ENCODE measurements around the gene OR1A2. TPM values are rescaled to one million over a fixed set of nuclear protein-coding genes. Genes with fewer than 3 reads are reported as not detected.

The OR1A2 gene
- not detected for total RNA-seq
- not detected for polyA plus RNA-seq (ENCODE audit: insufficient read depth, low read depth, low replicate concordance)
- long read RNA-seq, donor 1 = 0 reads
- long read RNA-seq, donor 2 = 0 reads
- long read RNA-seq, donor 3 = 0 reads
- long read RNA-seq, donor 4 = 0 reads
- long read RNA-seq, donor 5 = 0 reads
- long read RNA-seq, donor 6 = 0 reads
- long read RNA-seq, donor 7 = 0 reads
- long read RNA-seq, donor 8 = 0 reads
- long read RNA-seq, donor 9 = 0 reads
- long read RNA-seq, donor 10 = 0 reads

GRCh38 chr17:3197219-3197618 is at the start of gene OR1A2:
OR1A2 (plus strand) TSS chr17:3197519; CDS start chr17:3197519, 0 bp downstream.
- no peaks in the 10 kb centered on the region for H3K36me3 ChIP-seq (ENCODE audit: control insufficient read depth in 2 of 3, insufficient read depth in 3 of 3, low read length in 3 of 3)
- no peak for DNase-seq
- H3K27me3 ChIP-seq (ENCODE audit: control insufficient read depth, insufficient read depth, low read length) = no peaks in the 10 kb centered on the region
- TF ChIP-seq, protein P1, sequence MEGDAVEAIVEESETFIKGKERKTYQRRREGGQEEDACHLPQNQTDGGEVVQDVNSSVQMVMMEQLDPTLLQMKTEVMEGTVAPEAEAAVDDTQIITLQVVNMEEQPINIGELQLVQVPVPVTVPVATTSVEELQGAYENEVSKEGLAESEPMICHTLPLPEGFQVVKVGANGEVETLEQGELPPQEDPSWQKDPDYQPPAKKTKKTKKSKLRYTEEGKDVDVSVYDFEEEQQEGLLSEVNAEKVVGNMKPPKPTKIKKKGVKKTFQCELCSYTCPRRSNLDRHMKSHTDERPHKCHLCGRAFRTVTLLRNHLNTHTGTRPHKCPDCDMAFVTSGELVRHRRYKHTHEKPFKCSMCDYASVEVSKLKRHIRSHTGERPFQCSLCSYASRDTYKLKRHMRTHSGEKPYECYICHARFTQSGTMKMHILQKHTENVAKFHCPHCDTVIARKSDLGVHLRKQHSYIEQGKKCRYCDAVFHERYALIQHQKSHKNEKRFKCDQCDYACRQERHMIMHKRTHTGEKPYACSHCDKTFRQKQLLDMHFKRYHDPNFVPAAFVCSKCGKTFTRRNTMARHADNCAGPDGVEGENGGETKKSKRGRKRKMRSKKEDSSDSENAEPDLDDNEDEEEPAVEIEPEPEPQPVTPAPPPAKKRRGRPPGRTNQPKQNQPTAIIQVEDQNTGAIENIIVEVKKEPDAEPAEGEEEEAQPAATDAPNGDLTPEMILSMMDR (IDR thresholded peaks at IDR 0.05; ENCODE audit: borderline replicate concordance, extremely low read depth, insufficient read depth) = no peak
- FAIRE-seq = no peak
- H3K27ac ChIP-seq (ENCODE audit: low read depth in 2 of 2, low read length in 2 of 2) = no peak within 1 kb of the TSS
- intact Hi-C loops (cut with DNase I) = no loop called here
- no peak within 1 kb of the TSS for H3K4me3 ChIP-seq (ENCODE audit: low read length in 3 of 3)
- H3K9ac ChIP-seq (ENCODE audit: low read length in 3 of 3) = no peak within 1 kb of the TSS
- no peaks in the 10 kb centered on the region for H3K4me1 ChIP-seq (ENCODE audit: control insufficient read depth in 2 of 3, insufficient read depth in 2 of 3, low read depth in 1 of 3, low read length in 3 of 3)
- peaks cover 0 to 4% (median 0%) of the 10 kb centered on the region in 3 donors for H3K9me3 ChIP-seq (ENCODE audit: control insufficient read depth in 2 of 3, insufficient read depth in 1 of 3, low read length in 3 of 3)

DNA sequence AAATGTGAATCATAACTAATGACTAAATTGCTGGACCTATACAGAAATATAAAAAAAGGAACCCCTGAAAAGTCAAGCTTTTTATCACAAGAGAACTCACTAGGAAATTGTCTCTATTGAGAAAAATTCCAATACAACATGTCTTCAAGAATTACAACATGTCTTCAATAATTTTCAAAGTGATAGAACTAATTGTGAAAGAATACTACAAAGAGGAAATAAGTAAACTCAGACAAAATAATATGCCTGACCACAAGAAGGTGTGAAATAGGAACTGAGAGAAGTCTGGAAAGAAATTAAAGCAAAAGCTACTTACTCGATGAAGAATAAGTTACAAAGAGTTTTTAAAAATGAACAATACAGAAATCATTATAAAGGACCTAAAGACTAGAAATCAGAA is 40.1 kb upstream of the OR1A2 start:
- no peak for FAIRE-seq

GRCh38 chr17:3167574-3167973 is 29.7 kb upstream of the OR1A2 start:
- H3K4me1 ChIP-seq (ENCODE audit: control insufficient read depth in 2 of 3, insufficient read depth in 2 of 3, low read depth in 1 of 3, low read length in 3 of 3) = no peaks in the 10 kb centered on the region
- H3K27ac ChIP-seq (ENCODE audit: low read depth in 2 of 2, low read length in 2 of 2) = no peak overlapping the region
- intact Hi-C loops (cut with DNase I) = no loop called here
- peak in 1 of 5 donors; percentile 0 for DNase-seq
- no peaks in the 10 kb centered on the region for H3K36me3 ChIP-seq (ENCODE audit: control insufficient read depth in 2 of 3, insufficient read depth in 3 of 3, low read length in 3 of 3)
- H3K9ac ChIP-seq (ENCODE audit: low read length in 3 of 3) = no peak overlapping the region
- H3K27me3 ChIP-seq (ENCODE audit: control insufficient read depth, insufficient read depth, low read length) = no peaks in the 10 kb centered on the region
- peaks cover 0 to 8% (median 0%) of the 10 kb centered on the region in 3 donors for H3K9me3 ChIP-seq (ENCODE audit: control insufficient read depth in 2 of 3, insufficient read depth in 1 of 3, low read length in 3 of 3)
- H3K4me3 ChIP-seq (ENCODE audit: low read length in 3 of 3) = no peak overlapping the region
- TF ChIP-seq, protein P1 (IDR thresholded peaks at IDR 0.05; ENCODE audit: borderline replicate concordance, extremely low read depth, insufficient read depth) = no peak
- no peak for FAIRE-seq

More for the DNA sequence above, 40.1 kb upstream of the OR1A2 start:
- DNase-seq = no peak
- Histone ChIP-seq H3K4me1 (ENCODE audit: control insufficient read depth in 2 of 3, insufficient read depth in 2 of 3, low read depth in 1 of 3, low read length in 3 of 3) (no peaks in the 10 kb centered on the region), H3K27ac (ENCODE audit: low read depth in 2 of 2, low read length in 2 of 2) (no peak overlapping the region), H3K9ac (ENCODE audit: low read length in 3 of 3) (no peak overlapping the region), H3K27me3 (ENCODE audit: control insufficient read depth, insufficient read depth, low read length) (no peaks in the 10 kb centered on the region), H3K9me3 (ENCODE audit: control insufficient read depth in 2 of 3, insufficient read depth in 1 of 3, low read length in 3 of 3) (peaks cover 0 to 4% (median 0%) of the 10 kb centered on the region in 3 donors), H3K36me3 (ENCODE audit: control insufficient read depth in 2 of 3, insufficient read depth in 3 of 3, low read length in 3 of 3) (no peaks in the 10 kb centered on the region), H3K4me3 (ENCODE audit: low read length in 3 of 3) (no peak overlapping the region)
- intact Hi-C loops (cut with DNase I) = no loop called here
- TF ChIP-seq, protein P1 (IDR thresholded peaks at IDR 0.05; ENCODE audit: borderline replicate concordance, extremely low read depth, insufficient read depth) = no peak
